ENCODE measurements around the gene ZNRF1.

ZNRF1 gene

DNA sequence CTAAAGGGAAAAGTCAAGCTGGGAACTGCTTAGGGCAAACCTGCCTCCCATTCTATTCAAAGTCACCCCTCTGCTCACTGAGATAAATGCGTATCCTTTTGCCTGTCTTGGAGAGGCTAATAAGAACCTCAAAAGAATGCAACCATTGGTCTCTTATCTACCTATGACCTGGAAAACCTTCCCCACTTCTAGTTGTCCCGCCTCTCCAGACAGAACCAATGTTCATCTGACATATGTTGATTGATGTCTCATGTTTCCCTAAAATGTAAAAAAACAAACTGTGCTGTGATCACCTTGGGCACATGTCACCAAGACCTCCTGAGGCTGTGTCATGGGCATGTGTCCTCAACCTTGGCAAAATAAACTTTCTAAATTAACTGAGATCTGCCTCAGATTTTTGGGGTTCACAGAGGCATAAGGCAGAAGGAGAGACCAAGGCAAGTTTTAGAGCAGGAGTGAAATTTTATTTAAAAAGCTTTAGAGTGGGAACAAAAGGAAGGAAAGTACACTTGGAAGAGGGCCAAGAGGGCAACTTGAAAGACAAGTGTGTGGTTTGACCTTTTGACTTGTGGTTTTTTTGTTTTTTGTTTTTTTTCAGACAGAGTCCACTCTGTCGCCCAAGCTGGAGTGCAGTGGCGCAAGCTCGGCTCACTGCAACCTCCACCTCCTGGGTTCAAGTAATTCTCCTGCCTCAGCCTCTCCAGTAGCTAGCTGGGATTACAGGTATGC is 130.8 kb downstream of the ZNRF1 start:
- peak; percentile 87 for TF ChIP-seq NFIC (IDR thresholded peaks at IDR 0.05)

DNA sequence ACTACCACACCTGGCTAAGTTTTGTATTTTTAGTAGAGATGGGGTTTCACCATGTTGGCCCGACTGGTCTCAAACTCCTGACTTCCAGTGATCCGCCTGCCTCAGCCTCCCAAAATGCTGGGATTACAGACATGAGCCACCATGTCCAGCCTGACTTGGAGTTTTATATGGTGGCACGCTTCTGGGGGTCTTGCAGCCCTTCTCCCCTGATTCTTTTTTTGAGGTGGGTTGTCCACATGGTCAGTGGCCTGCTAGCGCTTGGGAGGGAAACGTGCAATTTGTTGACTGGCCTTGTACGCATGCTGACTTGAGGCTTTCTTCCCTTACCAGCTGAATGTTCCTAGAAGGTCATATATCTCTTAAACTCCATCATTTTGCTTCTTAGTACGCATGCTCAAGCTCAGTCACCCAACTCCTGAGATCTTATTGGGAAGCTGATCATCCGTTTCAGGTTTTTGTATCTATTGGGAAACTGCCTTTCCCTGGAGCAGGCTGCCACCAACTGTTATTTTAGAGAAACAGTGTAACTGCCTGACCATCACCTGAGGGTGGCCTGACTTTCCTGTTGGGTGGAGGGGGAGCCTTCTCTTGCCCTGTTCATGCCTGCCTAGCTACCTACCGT is 131.4 kb downstream of the ZNRF1 start:
- TF ChIP-seq RAD21 (IDR thresholded peaks at IDR 0.05; ENCODE audit: low read depth) (peak; percentile 70), TEAD4 (IDR thresholded peaks at IDR 0.05) (no peak)

DNA sequence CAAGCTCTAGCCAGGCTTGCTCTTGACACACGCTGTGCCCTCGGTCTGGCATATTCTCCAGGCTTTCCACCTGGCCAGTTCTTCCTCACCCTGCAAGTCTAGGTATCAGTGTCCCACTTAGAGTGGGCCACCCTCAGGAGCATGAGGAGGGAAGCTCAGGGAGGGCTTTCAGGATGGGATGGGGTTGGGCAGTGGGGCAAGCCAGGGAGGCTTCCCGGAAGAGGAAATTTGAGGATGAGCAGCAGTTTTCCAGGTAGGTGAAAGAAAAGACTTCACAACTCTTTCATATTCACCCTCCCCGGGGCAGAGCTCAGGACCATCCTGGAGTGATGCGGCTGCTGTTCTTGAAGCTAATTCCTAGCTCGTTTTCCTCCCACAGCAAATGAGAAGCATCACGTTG is 132.3 kb downstream of the ZNRF1 start:
- TF ChIP-seq TCF12 (IDR thresholded peaks at IDR 0.05; ENCODE audit: low read depth) = no peak
- no peak for TF ChIP-seq CREB1 (IDR thresholded peaks at IDR 0.05; ENCODE audit: low read depth)
- TF ChIP-seq, protein P1, sequence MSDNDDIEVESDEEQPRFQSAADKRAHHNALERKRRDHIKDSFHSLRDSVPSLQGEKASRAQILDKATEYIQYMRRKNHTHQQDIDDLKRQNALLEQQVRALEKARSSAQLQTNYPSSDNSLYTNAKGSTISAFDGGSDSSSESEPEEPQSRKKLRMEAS (IDR thresholded peaks at IDR 0.05) = no peak
- no peak for TF ChIP-seq NFIC (IDR thresholded peaks at IDR 0.05)
- TF ChIP-seq TEAD4 (IDR thresholded peaks at IDR 0.05) = no peak
- TF ChIP-seq RAD21 (IDR thresholded peaks at IDR 0.05; ENCODE audit: low read depth) = no peak
- no peak for TF ChIP-seq EGR1 (IDR thresholded peaks at IDR 0.05)
- TF ChIP-seq CEBPB (IDR thresholded peaks at IDR 0.05) = no peak

DNA sequence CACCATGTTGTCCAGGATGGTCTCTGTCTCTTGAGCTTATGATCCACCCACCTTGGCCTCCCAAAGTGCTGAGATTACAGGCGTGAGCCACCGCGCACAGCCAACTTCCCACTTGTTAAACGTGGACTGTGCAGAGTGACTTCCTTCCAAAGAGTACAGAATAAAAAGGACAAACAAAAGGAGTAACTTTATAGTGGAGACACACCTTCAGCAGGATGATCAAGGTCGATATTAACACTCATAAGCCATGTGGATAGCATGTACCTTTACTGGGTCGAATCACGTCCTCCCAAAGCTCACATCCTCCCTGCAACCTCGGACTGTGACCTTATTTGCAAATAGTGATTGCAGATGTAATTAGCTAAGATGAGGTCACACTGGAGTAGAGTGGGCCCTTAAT is 139.4 kb downstream of the ZNRF1 start:
- TF ChIP-seq TEAD4 (IDR thresholded peaks at IDR 0.05) (no peak), CEBPB (IDR thresholded peaks at IDR 0.05) (no peak), NFIC (IDR thresholded peaks at IDR 0.05) (no peak), RAD21 (IDR thresholded peaks at IDR 0.05; ENCODE audit: low read depth) (no peak)
- TF ChIP-seq, protein P2, sequence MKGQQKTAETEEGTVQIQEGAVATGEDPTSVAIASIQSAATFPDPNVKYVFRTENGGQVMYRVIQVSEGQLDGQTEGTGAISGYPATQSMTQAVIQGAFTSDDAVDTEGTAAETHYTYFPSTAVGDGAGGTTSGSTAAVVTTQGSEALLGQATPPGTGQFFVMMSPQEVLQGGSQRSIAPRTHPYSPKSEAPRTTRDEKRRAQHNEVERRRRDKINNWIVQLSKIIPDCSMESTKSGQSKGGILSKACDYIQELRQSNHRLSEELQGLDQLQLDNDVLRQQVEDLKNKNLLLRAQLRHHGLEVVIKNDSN (IDR thresholded peaks at IDR 0.05) = no peak
- TF ChIP-seq, protein P1 (IDR thresholded peaks at IDR 0.05) = no peak

DNA sequence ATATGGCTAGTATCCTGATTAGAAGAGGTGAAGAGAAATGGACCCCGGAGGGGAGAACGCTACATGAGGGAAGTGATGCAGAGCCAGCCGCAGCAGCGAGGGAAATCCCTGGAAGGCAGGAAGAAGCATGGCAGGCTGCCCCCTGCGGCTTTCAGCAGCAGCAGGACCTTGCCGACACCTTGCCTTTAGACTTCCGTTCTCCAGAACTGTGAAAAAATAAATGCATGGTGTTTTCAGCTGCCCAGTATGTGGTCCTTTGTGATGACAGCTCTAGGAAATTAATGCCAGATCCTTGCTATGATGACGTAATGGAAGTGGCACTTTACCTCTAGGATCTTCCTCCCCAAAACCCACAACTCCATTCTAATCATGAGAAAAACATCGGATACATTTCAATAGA is 139.8 kb downstream of the ZNRF1 start:
- TF ChIP-seq ZBTB7A (IDR thresholded peaks at IDR 0.05; ENCODE audit: low read depth) (no peak), TAF1 (IDR thresholded peaks at IDR 0.05; ENCODE audit: low read depth) (no peak)
- TF ChIP-seq, protein P3, sequence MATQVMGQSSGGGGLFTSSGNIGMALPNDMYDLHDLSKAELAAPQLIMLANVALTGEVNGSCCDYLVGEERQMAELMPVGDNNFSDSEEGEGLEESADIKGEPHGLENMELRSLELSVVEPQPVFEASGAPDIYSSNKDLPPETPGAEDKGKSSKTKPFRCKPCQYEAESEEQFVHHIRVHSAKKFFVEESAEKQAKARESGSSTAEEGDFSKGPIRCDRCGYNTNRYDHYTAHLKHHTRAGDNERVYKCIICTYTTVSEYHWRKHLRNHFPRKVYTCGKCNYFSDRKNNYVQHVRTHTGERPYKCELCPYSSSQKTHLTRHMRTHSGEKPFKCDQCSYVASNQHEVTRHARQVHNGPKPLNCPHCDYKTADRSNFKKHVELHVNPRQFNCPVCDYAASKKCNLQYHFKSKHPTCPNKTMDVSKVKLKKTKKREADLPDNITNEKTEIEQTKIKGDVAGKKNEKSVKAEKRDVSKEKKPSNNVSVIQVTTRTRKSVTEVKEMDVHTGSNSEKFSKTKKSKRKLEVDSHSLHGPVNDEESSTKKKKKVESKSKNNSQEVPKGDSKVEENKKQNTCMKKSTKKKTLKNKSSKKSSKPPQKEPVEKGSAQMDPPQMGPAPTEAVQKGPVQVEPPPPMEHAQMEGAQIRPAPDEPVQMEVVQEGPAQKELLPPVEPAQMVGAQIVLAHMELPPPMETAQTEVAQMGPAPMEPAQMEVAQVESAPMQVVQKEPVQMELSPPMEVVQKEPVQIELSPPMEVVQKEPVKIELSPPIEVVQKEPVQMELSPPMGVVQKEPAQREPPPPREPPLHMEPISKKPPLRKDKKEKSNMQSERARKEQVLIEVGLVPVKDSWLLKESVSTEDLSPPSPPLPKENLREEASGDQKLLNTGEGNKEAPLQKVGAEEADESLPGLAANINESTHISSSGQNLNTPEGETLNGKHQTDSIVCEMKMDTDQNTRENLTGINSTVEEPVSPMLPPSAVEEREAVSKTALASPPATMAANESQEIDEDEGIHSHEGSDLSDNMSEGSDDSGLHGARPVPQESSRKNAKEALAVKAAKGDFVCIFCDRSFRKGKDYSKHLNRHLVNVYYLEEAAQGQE (IDR thresholded peaks at IDR 0.05; ENCODE audit: low read depth) = no peak

DNA sequence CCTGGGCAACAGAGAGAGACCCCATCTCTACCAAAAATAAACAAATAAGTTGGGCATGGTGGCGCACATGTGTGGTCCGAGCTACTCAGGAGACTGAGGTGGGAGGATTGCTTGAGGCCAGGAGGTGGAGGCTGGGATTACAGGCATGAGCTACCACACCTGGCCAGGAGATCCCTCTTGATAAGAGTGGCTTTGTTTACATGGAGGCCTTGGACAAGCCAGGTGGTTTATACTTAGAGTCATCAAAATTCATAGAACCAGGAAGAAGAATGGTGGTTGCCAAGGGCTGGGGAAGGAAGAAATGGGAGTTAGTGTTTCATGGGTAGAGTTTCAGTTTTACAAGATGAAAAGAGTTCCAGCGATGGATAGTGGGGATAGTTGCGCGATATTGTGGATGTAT is 140.7 kb downstream of the ZNRF1 start:
- TF ChIP-seq FOXM1 (IDR thresholded peaks at IDR 0.05; ENCODE audit: borderline replicate concordance, low read depth) (no peak), EGR1 (IDR thresholded peaks at IDR 0.05) (no peak), CEBPB (IDR thresholded peaks at IDR 0.05) (no peak), TEAD4 (IDR thresholded peaks at IDR 0.05) (no peak), RAD21 (IDR thresholded peaks at IDR 0.05; ENCODE audit: low read depth) (no peak), NFIC (IDR thresholded peaks at IDR 0.05) (no peak), EP300 (IDR thresholded peaks at IDR 0.05; ENCODE audit: borderline replicate concordance) (no peak), TCF12 (IDR thresholded peaks at IDR 0.05; ENCODE audit: low read depth) (no peak), CREB1 (IDR thresholded peaks at IDR 0.05; ENCODE audit: low read depth) (no peak), YY1 (IDR thresholded peaks at IDR 0.05; ENCODE audit: low read depth) (no peak)
- TF ChIP-seq, protein P1 (IDR thresholded peaks at IDR 0.05) = no peak
- TF ChIP-seq, protein P2 (IDR thresholded peaks at IDR 0.05) = no peak

DNA sequence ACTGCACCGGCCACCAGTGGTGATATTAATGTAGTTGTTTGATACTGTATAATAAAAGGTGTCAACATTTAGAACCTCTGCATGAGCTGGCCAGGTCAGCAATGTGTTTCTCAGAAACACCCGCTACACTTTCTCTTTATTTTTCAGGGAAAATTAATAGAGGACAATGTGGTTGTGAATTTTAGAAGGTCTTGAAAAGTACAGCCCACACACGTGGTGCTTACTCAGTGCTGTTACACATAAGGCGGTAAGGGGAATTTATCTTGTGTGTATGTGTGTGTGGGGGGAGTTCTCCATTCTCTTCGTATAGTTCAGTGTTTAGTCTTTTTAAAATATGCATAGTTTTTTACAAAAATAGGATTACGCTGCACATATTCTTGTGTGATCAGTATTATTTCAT is 145.1 kb downstream of the ZNRF1 start:
- TF ChIP-seq EGR1 (IDR thresholded peaks at IDR 0.05) (no peak), EP300 (IDR thresholded peaks at IDR 0.05; ENCODE audit: borderline replicate concordance) (no peak), CREB1 (IDR thresholded peaks at IDR 0.05; ENCODE audit: low read depth) (no peak), TEAD4 (IDR thresholded peaks at IDR 0.05) (no peak), YY1 (IDR thresholded peaks at IDR 0.05; ENCODE audit: low read depth) (no peak), RAD21 (IDR thresholded peaks at IDR 0.05; ENCODE audit: low read depth) (no peak), TCF12 (IDR thresholded peaks at IDR 0.05; ENCODE audit: low read depth) (no peak), NFIC (IDR thresholded peaks at IDR 0.05) (no peak), TAF1 (IDR thresholded peaks at IDR 0.05; ENCODE audit: low read depth) (no peak)
- TF ChIP-seq, protein P2 (IDR thresholded peaks at IDR 0.05) = no peak
- TF ChIP-seq, protein P3 (IDR thresholded peaks at IDR 0.05; ENCODE audit: low read depth) = no peak

Data from Ishikawa (cell line).